Activated effector memory CD4-positive, alpha-beta T cell treated with Interleukin-2 at 50 U/mL for 16 hours (primary cell): Measurements from ENCODE around the gene TBATA.

Experiments
- DNase-seq: peaks from one replicate; pipeline ENCODE4 v3.0.0-alpha.2; 2020

Gene TBATA

DNA sequence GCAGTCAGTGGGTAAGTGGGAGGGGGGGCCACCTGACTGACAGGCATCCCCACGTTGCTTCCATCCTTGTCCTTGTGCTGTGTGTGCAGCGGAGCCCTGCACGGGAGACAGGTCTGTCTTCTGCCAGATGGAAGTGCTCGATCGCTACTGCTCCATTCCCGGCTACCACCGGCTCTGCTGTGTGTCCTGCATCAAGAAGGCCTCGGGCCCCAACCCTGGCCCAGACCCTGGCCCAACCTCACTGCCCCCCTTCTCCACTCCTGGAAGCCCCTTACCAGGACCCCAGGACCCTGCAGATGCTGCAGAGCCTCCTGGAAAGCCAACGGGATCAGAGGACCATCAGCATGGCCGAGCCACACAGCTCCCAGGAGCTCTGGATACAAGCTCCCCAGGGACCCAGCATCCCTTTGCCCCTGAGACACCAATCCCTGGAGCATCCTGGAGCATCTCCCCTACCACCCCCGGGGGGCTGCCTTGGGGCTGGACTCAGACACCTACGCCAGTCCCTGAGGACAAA lies 24.8 kb downstream of the TBATA start:
- no peak for DNase-seq

DNA sequence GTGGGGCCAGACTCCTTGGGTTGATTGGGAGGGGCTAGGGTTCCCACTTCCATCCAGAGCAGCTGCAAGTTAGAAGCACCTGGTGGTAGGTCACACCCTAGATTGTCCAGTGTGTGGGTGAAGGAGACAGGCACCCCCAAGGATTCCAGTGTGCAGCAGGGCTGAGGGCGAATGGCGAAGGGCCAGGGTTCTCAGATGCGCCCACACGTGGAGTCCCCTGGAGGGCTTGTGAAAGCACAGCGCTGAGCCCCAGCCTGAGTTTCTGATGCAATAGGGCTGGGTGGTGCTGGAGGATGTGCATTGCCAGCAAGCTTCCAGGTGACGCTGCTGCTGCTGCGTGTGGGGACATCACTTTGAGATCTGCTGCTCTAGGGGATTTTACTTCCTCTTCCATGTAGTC lies 25.4 kb downstream of the TBATA start:
- no peak for DNase-seq

DNA sequence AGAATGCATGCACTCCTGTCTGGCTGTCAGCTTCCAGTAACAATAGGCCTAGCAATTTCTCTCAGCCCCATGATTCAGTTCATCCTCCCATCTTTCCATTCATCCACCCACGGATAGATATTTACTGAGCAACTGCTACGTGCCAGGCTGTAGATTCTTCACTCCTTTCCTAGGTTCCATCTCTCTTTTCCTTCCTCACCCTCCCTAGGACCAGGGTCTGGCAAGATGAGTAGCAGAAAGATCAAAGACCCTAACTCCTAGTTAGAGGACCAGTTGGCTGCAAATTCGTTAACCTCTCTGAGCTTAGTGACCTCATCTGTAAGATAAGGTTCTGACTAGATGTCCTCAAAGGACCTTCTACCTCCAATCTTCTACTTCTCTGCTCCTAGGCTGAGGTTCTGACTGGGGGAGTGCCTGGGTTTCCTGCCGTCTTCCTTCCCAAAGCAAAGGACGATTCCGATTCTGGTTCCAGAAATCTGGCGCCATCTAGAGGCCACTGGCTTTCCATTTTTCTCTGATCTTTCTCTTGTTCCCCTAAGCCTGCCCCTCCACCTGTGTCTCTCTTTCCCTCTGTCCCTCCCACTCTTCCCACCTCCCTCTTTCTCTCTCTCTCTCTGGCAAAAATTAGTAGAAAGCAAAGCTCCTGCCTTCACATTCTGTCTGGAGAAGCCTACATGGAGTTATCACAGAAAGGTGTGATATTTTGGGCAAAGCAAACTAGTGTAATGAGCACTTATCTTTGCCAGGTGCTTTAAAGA lies 26.2 kb downstream of the TBATA start:
- DNase-seq: peak; percentile 39

DNA sequence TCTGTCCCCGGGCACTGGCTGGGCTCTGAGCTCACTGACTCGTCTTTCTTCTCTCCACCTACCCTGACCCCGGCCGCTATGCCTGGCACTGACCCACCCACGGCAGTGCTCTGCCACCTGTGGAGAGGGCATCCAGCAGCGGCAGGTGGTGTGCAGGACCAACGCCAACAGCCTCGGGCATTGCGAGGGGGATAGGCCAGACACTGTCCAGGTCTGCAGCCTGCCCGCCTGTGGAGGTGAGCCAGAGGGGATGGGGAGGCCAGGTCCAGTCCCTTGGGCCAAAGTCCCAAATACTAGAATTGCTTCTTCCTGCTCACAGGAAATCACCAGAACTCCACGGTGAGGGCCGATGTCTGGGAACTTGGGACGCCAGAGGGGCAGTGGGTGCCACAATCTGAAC lies 27.3 kb downstream of the TBATA start:
- no peak for DNase-seq

DNA sequence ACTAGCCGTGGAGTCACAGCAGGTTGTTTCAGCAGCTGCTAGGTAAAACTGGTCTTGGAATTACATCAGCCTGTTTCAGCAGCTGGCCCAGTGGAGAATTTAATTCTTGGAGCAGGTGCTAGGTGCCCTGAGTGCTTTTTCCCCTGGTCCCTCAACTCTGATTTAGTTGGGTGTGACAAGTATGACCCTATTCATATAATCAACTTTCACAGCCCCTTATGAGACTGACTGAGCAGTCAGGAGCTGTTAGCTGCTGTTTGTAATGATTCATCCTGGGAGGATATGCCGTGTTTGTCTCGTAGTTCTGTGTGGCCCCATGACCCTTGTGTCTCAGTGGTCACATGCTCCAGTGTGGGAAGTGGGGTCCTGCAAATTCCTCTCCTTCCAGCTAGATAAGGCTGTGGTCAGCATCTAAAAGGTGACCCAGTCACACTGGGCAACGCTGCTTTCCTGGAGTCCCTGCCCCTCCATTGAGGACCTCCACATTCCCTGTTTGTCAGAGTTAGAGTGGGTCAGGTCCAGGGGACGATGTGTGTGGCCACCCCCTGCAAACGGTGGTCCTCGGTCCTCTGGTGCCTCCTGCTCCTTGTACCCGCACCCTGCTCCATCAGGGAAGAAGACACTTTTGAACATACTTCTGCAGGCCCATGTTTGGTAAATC lies 28.3 kb downstream of the TBATA start:
- DNase-seq: no peak

DNA sequence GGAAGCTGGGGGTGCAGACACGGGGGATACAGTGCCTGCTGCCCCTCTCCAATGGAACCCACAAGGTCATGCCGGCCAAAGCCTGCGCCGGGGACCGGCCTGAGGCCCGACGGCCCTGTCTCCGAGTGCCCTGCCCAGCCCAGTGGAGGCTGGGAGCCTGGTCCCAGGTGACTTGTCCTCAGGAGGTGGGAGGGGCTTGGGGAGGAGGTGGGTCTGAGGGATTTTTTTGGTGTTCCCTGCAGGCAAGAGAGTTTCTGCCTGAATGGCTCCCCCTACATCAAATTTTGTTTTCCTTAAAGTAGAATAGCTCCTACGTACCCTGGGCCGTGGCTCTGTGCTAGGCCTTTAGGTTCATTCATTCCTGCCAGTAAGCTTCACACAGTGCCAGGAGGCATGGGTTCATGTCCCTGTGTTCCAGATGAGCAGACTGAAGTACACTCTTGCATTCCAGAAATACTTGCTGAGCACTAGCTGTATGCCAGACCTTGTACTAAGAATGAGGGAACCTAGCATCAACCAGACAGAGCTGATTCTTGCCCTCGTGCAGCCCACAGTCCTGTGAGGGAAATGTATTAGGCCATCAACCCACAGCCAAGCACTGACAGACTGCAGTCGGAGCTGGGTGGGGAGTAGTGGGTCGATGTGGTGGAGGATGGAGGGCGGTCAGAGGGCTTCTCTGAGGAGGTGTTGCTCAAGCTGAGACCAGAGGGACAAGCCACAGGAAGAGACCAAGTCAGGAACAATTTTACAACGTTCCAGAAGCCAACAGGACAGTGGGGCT lies 31.1 kb downstream of the TBATA start:
- DNase-seq: no peak

DNA sequence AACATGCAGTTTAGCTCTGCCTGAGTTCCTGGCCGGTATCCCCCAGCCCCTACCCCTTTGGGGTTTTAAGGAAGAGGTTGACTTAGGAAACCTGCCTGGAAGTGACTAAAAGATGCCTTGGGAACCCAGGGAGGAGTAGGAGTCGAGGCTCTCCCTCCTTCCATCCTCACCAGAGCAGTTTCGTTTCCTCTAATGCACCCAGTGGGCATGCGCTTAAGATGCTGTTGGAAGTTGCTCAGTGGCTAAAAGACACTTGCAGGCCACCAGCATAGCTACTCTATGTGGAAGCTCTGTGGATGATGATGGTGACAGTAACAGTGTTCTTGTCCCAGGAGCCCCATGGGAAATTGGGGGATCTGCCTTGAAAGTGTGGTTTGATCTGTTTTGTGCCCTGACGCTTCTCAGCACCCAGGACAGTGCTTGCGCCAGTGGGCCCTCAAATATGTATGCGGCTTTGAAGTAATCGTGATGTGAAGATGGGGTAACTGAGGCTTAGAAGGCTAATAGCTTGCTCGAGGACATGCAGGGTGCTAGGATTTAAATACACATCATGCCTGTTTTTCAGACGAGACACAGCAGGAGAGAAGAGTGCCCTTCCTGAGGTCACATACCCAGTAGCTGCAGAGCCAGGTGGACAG lies 32.0 kb downstream of the TBATA start:
- DNase-seq: no peak

DNA sequence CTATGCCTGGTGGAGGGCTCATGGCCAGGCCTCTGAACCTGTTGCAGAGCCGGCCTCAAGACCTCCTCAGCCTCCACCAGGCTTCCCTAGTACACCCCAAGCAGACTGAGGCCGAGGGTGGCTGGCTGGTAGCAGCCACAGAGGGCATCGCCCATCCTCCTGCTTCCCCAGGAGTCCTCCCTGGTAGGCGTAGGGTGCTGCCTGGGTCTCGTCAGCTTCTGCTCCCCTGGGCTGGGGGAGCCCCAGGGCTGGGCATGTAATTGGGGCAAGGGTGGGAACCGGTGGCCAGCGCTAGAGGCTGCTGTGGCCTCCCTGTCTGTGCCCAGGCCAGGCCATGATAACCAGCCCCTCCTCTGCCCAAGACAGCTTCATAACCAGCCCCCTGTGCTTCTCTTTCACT lies 32.6 kb downstream of the TBATA start:
- DNase-seq: no peak

DNA sequence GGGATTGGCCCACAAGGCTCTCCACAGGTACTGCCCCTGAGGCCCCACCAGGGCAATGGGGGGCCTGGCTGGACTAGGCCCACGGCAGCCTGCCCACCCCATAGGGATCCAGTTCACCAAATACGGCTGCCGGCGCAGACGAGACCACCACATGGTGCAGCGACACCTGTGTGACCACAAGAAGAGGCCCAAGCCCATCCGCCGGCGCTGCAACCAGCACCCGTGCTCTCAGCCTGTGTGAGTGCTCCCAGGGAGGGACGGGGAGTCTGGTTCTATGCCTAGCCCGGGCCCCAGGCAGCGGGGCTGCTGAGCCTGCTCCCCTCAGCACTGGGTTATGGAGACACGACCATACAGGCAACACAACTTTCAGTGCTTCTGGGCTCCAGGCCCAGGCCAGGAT lies 33.2 kb downstream of the TBATA start:
- no peak for DNase-seq

DNA sequence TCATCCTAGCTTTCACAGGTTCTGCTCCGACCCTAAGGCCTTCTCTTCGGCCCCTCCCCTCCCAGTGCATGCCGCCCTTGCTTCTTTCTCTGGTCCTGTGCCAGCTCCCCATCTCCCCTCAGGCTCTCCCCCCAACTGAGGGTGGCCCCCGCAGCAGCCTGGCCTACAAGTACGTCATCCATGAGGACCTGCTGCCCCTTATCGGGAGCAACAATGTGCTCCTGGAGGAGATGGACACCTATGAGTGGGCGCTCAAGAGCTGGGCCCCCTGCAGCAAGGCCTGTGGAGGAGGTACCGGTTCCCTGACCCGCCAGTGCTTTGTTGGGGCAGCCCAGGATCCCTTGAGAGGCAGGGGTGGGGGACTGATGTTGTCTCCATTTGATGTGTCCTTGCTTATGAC lies 33.8 kb downstream of the TBATA start:
- DNase-seq: no peak

DNA sequence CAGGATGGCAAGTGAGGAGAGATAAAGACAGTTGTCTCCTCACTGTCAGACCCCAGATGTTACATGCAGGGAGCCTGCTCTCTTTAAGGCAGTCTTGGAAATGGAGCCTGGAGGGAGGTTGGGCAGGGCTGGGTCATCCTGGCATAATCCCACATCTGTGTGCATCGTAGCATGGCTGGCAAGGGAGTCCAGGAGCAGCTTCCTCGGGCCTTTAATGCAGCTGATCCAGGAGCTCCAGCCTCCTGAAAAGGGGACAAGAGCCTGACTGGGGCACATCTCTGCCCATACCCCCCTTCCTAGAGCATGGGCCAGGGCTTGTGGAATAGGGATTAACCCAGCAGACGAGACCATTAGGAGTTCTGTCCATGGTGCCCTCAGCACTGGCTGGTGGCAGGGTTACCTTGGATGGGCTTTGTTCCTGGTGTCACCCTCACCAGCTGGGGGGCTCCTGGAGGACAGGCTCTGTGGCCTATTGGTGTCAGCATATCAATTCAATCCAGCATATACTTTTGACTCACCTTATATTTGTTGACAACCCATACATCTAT lies 34.9 kb downstream of the TBATA start:
- DNase-seq: no peak

DNA sequence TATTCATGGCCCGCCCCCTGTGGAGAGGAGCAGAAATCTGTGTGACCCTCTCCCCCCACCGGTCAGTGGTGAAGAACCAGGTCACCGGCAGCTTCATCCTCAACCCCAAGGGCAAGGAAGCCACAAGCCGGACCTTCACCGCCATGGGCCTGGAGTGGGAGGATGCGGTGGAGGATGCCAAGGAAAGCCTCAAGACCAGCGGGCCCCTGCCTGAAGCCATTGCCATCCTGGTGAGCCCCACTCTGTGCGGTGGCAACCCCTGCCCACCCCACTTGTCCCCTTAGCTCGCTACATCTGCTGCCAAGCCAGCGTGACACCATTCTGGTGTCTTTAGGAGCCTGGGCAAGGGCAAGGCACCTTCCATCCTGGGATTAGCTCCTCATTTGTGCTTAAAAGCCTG lies 35.4 kb downstream of the TBATA start:
- no peak for DNase-seq

DNA sequence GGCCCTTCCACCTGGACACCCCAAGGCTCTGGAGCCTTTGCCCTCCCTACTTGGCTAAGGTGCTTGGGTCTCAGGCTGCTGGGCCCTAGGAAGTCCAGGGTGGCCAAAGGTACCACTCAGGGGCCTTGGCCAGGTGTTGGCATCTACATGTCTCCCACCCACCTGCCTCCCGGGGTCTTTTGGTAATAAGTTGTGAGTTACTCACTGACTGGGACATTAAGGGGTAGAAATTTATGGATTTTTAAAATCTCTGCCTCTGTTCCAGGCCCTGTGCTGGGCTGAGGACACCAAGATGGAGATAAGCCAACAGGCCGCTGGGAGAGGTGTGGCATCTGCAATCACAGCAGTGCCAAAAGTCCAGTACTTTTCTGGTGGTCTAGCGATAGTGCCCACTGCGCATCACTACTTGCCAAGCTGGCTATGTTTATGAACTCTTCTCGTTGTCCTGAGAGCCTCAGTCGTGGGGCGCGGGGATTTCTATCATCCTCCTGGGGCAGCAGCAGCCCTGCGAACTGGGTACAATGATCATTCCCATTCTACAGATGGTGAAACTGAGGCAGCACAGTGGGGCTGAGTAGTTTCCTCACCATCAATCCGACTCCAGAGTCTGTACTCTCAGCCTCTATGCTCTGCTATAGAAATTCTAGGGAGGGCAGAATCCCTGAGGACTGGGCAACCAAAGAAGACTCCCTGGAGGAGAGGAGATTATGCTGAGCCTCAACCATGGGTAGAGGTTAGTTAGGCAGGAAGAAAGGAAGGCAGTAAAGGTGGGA lies 36.2 kb downstream of the TBATA start:
- DNase-seq: no peak

DNA sequence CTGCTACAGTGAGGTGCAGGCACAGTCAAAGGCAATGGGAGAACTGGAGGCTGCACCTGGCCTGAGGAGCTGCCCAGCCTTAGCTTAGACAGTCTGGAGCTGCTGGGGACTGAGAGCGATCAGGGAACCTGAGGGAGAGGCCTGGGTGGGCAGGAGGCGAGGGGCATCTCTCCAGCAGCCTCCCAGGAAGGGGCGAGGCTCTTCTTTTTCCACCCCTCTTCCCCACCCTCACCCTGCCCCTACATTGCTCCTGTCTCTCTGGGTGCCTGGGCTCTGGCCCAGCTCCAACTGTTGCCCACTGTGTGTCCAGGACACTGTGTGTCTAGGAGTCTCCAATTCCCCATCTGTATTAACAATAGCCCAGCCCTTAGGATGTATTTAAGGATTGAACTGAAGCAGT lies 36.9 kb downstream of the TBATA start:
- DNase-seq: no peak

DNA sequence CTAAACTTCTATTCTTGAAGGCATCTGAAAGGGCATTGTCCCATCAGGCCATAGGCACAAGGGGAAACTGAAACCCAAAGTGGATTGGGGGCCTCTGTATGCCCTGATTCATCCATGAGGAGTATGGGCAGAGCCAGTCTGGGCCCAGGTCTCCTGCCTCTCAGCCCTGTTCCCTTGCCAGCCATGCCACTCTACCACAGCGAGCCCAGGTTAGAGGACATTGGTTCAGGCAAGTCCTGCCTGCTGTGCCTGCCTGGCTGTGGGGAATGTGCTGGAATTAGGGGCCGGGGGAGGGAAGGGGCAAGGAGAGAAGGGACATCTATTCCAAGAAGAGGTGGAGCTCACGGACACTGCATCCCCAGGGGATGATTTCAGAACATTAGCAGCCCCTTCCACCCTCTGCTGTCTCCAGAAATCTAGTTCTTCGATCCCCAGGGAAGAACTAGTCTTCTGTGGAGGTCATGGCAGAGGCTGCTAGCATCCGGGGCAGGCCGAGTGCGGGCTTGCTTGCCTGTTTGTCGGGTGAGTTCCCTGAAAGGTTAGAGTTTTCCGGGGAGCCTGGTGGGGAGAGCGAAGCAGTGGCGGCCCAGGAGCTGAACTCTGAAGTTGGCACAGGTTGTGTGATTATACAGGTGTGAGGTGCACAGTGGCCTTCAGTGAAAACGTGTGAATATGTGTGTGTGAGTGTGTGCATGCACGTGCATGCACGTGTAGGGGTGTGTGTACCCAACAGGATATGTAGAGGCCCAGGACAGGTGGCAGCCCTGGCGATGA lies 37.8 kb downstream of the TBATA start:
- no peak for DNase-seq

DNA sequence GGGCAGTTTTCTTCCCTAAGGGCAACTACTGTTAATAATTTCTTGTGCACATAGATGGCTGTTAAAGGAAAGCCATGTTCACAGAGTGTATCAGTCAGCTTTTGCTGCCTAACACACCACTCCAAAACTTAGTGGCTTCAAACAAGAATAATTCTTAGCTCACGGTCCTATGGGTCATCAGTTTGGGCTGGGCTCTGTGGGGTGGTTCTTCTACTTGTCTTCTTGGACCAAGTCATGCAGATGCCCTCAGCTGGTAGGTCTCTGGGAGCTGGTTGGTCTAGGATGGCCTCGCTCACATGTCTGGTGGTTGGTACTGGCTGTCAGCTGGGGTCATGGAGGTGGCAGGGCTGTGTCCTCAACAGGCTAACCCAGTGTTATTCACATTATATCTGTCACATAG lies 39.6 kb downstream of the TBATA start:
- DNase-seq: no peak

DNA sequence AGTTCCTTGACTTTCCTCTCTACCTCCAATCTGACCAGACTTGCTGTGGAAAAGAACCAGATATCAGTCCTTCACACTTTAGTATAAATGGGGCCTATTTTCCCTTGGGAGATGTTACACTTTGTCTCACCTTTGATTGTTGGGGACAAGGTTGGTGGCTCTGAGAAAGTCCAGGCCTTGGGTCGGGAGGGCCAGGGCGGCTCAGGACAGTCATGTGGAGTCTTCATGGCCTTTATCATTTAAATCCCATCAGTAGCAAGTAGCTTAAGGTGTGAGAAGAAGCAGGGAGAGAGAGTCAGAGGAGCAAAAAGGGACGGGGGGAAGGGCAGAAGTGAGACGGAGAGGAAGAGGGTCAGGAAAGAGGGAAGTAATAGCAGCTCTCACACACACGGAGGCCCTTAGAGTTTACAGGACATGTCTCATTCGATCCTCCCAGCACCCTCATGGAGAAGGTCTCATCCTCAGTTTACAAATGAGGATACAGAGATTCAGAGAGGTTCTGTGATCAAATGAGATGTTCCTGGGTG lies 40.5 kb downstream of the TBATA start:
- no peak for DNase-seq

DNA sequence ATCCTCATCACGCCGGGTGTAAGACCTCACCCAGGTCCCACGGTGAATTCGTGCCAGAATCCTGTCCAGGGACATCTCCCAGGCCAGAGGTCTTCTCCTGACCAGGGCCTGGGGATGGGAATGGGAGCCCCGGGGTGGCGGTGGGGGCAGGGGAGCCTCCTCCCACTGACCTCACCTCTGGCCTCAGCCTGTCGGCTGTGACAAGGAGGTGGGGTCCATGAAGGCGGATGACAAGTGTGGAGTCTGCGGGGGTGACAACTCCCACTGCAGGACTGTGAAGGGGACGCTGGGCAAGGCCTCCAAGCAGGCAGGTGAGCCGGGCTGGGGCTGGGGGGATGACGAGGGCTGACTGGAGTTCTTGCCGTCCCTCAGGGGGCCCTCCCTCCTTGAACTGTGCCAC lies 41.3 kb downstream of the TBATA start:
- no peak for DNase-seq

DNA sequence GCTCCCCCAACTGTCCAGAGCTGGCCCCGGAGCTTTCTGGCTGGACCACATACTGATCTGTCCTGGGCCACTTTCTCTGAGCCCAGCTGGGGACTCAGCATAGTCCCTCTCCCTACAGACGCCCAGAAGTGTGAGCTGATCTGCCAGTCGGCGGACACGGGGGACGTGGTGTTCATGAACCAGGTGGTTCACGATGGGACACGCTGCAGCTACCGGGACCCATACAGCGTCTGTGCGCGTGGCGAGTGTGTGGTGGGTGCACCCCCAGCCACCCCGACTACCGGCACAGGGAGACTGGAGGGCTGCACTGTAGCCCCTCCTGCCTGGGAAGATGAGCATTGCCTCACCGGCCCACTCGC lies 41.8 kb downstream of the TBATA start:
- DNase-seq: no peak

DNA sequence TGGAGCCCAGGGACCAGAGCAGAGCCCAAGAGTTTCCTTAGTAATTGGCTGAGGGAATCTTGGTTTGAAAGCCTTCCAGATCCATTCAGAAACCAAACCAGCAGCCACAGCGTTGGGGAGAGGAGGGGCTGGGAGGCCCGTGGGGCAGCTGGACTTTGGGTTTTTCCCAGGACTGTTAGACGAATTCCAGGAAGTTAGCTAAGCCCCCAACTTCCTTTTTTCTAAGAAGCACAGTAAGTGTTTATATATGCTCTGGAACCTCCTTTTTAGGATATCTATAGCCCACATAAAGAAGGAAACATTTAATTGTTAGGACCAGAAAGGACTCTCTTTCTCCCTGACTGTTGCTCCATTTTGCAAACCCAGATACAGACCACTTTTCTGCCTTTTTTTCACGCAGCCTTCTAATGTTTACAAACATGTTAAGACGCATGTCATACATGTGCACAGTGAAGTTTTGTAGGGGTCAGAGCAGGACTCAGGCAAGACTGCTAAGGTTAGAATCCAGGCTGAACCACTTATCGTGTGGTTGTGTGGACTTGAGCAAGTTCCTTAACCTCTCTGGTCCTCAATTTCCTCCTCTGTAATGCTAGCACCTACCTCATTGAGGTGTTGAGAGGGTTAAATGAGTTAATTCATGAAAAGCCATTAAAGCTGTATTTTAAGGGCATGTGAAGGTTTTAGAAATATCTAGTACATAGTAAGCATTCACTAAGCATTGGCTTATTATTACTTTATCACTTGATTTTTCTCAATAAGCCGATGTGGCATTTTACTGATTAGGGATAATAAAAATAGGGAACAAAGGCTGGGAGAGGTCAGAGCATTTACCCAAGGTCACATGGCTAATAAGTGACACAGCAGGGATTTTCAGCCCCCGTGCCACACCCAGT lies 42.4 kb downstream of the TBATA start:
- no peak for DNase-seq
